K562 (cell line): ENCODE results near the gene PLCL2. TPM values are rescaled to one million over a fixed set of nuclear protein-coding genes. Genes with fewer than 3 reads are reported as not detected.

Source experiments
- ATAC-seq: fragments of 200-7000 bp; cut with Tn5 transposase; 3 replicates; pipeline ENCODE4 v1.9.1; 2020; ENCODE audit warnings: moderate library complexity
- BruUV-seq: library from RNA; stranded (reverse); fragments of 400-500 nt; replicated peaks from 2 replicates; lab custom pipeline; 2021; lab: Mats Ljungman, UMichigan
- CTCF ChIA-PET: fragments of 300-600 bp; formaldehyde crosslinking; extraction: SDS; loops from one replicate; lab custom pipeline; 2021; ENCODE audit warnings: low intra/inter-chr PET ratio; lab: Yijun Ruan, JAX
- POLR2A ChIA-PET: fragments of 300-600, 350-650 bp; sonication (Branson Sonifier 250); formaldehyde crosslinking; extraction: SDS; loops from one replicate; lab custom pipeline; 2021; ENCODE audit warnings: antibody characterized with exemption, inconsistent platforms; lab: Yijun Ruan, JAX
- DNase-seq, 4 experiments: peaks; one replicate each; pipeline versions ENCODE4 v3.0.0 to v3.0.0-alpha.2; 2011 to 2018; ENCODE audit warnings: low spot score in 3 of 4, mixed read lengths in 3 of 4; ENCODE audit errors: extremely low read depth in 1 of 4
- FAIRE-seq: peaks from 2 replicates; lab custom pipeline; 2011; peaks lifted over from hg19 to GRCh38; lab: Jason Lieb, UNC
- H2AFZ ChIP-seq: 2 replicates; pipeline ENCODE4 v1.6.0; 2011; ENCODE audit warnings: low read depth, low read length, control low read depth, inconsistent platforms
- H3K27ac ChIP-seq: fragments of 200-600 bp; 3 replicates; pipeline ENCODE4 v1.8.0; 2011; ENCODE audit warnings: low read depth, mild to moderate bottlenecking, control low read depth, inconsistent platforms, low read length, moderate library complexity, mixed read lengths; ENCODE audit errors: extremely low read depth
- H3K27me3 ChIP-seq, 2 experiments: fragments of 300-600 bp in 1 of 2; 2 replicates in 1 of 2; 3 replicates in 1 of 2; pipeline versions ENCODE4 v1.6.0 to v1.8.0; 2011; ENCODE audit warnings: inconsistent platforms in 2 of 2, low read length in 2 of 2, mild to moderate bottlenecking in 1 of 2, mixed read lengths in 1 of 2, moderate library complexity in 1 of 2; ENCODE audit not compliant: control insufficient read depth in 2 of 2, insufficient read depth in 2 of 2
- H3K36me3 ChIP-seq: fragments of 300-600 bp; 3 replicates; pipeline ENCODE4 v1.8.0; 2011; ENCODE audit warnings: mild to moderate bottlenecking, low read length, inconsistent platforms; ENCODE audit not compliant: control insufficient read depth, insufficient read depth
- H3K4me1 ChIP-seq, 2 experiments: fragments of 200-600 bp in 1 of 2; replicated peaks in 1 of 2; 2 replicates in 1 of 2; 3 replicates in 1 of 2; pipeline versions ENCODE4 v1.5.1 to v1.8.0; 2011; ENCODE audit warnings: inconsistent platforms in 2 of 2, low read length in 2 of 2, mild to moderate bottlenecking in 1 of 2, mixed read lengths in 1 of 2, moderate library complexity in 1 of 2; ENCODE audit not compliant: control insufficient read depth in 2 of 2, insufficient read depth in 2 of 2
- H3K4me2 ChIP-seq: 2 replicates; pipeline ENCODE4 v1.6.1; 2011; ENCODE audit warnings: low read length, control low read depth, inconsistent platforms, mixed read lengths; ENCODE audit not compliant: insufficient read depth
- H3K4me3 ChIP-seq: fragments of 200-600 bp; sonication (generic), shearing (Covaris generic); 2 replicates; pipeline ENCODE4 v1.5.1; 2016; ENCODE audit warnings: control low read depth, inconsistent platforms
- H3K79me2 ChIP-seq: fragments of 200-600 bp; 3 replicates; pipeline ENCODE4 v1.8.0; 2011; ENCODE audit warnings: low read length, inconsistent platforms; ENCODE audit not compliant: control insufficient read depth, insufficient read depth
- H3K9ac ChIP-seq, 2 experiments: 2 replicates each; pipeline versions ENCODE4 v1.6.0 to v1.6.1; 2011; ENCODE audit warnings: low read depth in 2 of 2, low read length in 2 of 2, control low read depth in 1 of 2, inconsistent platforms in 1 of 2, mild to moderate bottlenecking in 1 of 2, mixed read lengths in 1 of 2; ENCODE audit not compliant: insufficient read depth in 1 of 2
- H3K9me1 ChIP-seq: one replicate; pipeline ENCODE4 v1.6.0; 2011; ENCODE audit warnings: inconsistent platforms, mild to moderate bottlenecking, low read length, moderate library complexity; ENCODE audit not compliant: control insufficient read depth, insufficient read depth
- H3K9me3 ChIP-seq: replicated peaks from 2 replicates; pipeline ENCODE4 v1.5.1; 2011; ENCODE audit warnings: low read depth, low read length, inconsistent platforms; ENCODE audit not compliant: control insufficient read depth, insufficient read depth
- H4K20me1 ChIP-seq: replicated peaks from 2 replicates; pipeline ENCODE4 v1.6.1; 2011; ENCODE audit warnings: low read length, inconsistent platforms, mixed read lengths; ENCODE audit not compliant: control insufficient read depth, insufficient read depth
- ASH1L ChIP-seq: fragments of 450-650 bp; IDR thresholded peaks from 2 replicates; pipeline ENCODE4 v1.6.1; 2018; ENCODE audit warnings: borderline replicate concordance, mild to moderate bottlenecking, low read depth; ENCODE audit not compliant: partially characterized antibody
- ELF1 ChIP-seq: fragments of 200-800 bp; sonication (Bioruptor generic); IDR thresholded peaks from 2 replicates; pipeline ENCODE4 v1.6.1; 2016; ENCODE audit warnings: missing genetic modification characterization, missing compliant biosample characterization
- FOXO4 ChIP-seq: fragments of 450-650 bp; formaldehyde crosslinking; IDR thresholded peaks from 2 replicates; pipeline ENCODE4 v1.4.0; 2020; ENCODE audit warnings: mild to moderate bottlenecking, moderate library complexity
- KDM1A ChIP-seq, 2 experiments: fragments of 450-650 bp; IDR thresholded peaks; 2 replicates each; pipeline ENCODE4 v1.6.1; 2016; ENCODE audit warnings: mild to moderate bottlenecking in 2 of 2
- KLF16 ChIP-seq: IDR thresholded peaks from 2 replicates; pipeline ENCODE4 v1.6.1; 2016; ENCODE audit warnings: antibody characterized with exemption
- MAFG ChIP-seq: fragments of 450-650 bp; conservative IDR thresholded peaks from 2 replicates; pipeline ENCODE4 v1.6.1; 2016; ENCODE audit warnings: missing genetic modification characterization, missing compliant biosample characterization
- MXI1 ChIP-seq: IDR thresholded peaks from 2 replicates; pipeline ENCODE4 v1.6.1; 2011; ENCODE audit warnings: low read depth, mild to moderate bottlenecking, improper control_type of control experiment, low read length
- NR2C1 ChIP-seq, 2 experiments: fragments of 450-650 bp; IDR thresholded peaks; 2 replicates each; pipeline ENCODE4 v1.6.1; 2017; ENCODE audit warnings: mild to moderate bottlenecking in 2 of 2, antibody characterized with exemption in 1 of 2, inconsistent platforms in 1 of 2, missing compliant biosample characterization in 1 of 2, missing genetic modification characterization in 1 of 2
- TEAD4 ChIP-seq, 2 experiments: sonication (generic) in 1 of 2; formaldehyde crosslinking in 1 of 2; IDR thresholded peaks; 2 replicates each; pipeline versions ENCODE4 v1.6.1 to v1.8.0; 2012 to 2022; ENCODE audit warnings: borderline replicate concordance in 1 of 2, inconsistent platforms in 1 of 2, low read length in 1 of 2, mild to moderate bottlenecking in 1 of 2, missing genetic modification reagents in 1 of 2
- ZNF589 ChIP-seq: fragments of 200-800 bp; sonication (Bioruptor generic); IDR thresholded peaks from 2 replicates; pipeline ENCODE4 v1.6.1; 2016; ENCODE audit warnings: low read depth, missing genetic modification characterization, missing compliant biosample characterization
- WGBS: fragments of 100-300 bp; shearing (Covaris generic); methylation state at CpG from one replicate; pipeline ENCODE4 v1.1.6; 2016; ENCODE audit warnings: low coverage, mixed read lengths; ENCODE audit not compliant: insufficient coverage; ENCODE audit errors: missing lambda C conversion rate; 5-methylcytosine and 5-hydroxymethylcytosine counted together
- in situ Hi-C: fragments of 300-500 bp; cut with MboI; formaldehyde crosslinking; loops from 4 replicates; pipeline ENCODE4 v1.15.0; 2018; ENCODE audit warnings: inconsistent platforms, mixed read lengths
- intact Hi-C: fragments of 100-400 bp; cut with micrococcal nuclease; formaldehyde crosslinking; loops from 2 replicates; pipeline ENCODE4 v1.14.2; 2022
- polyA plus RNA-seq, 8 experiments: library from polyadenylated mRNA; depleted of rRNA in 4 of 8; stranded (reverse) in 5 of 8; unstranded in 3 of 8; fragments of >200 nt; fragmentation: Nextera tagmentation in 2 of 8; fragmentation: Illumina TruSeq in 1 of 8; extraction: Ambion mirVana in 2 of 8; extraction: Trizol in 1 of 8; gene quantifications; 2 replicates each; pipeline versions ENCODE4 v1.2.1 to v1.2.3, GENCODE V29; 2011 to 2014; ENCODE audit warnings: inconsistent platforms in 1 of 8, missing spikeins in 1 of 8
- total RNA-seq, 7 experiments: library from RNA; depleted of rRNA in 6 of 7; stranded (reverse); fragments of >200 nt in 6 of 7; fragmentation: Illumina TruSeq in 2 of 7; extraction: Trizol in 2 of 7; gene quantifications; 2 replicates each; pipeline versions ENCODE4 v1.2.1 to v1.2.3, GENCODE V29; 2011 to 2021; ENCODE audit warnings: low replicate concordance in 1 of 7
- TF ChIP-seq, protein P1 (sequence below): fragments of 250-450 bp; sonication (Bioruptor Pico); IDR thresholded peaks from 2 replicates; pipeline ENCODE4 v1.4.0; 2020; ENCODE audit warnings: mild to moderate bottlenecking, moderate library complexity

PLCL2 gene
- total and polyA plus RNA-seq, 9 of the 15 experiments (the other 6 are each of a cell fraction or from before 2014, with no cell fraction given): 0.03 to 0.18 (median 0.11) TPM; not detected in 2

DNA sequence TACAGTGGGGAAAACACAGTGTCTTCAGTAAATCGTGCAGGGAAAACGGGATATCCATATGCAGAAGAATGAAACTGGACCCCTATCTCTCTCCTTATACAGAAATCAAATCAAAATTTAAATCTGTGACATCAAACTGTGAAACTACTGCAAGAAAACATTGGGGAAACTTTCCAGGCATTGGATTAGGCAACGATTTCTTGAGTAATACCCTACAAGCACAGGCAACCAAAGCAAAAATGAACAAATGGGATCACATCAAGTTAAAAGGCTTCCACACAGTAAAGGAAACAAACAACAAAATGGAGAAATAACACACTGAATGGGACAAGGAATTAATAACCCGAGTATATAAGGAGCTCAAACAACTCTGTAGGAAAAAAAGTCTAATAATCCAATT is 165.3 kb downstream of the PLCL2 start:
- no TSS peak for BruUV-seq
- intact Hi-C loops (no loop called here), in situ Hi-C loops (no loop called here)
- H3K36me3 ChIP-seq: no peaks in the 10 kb centered on the region
- H4K20me1 ChIP-seq: no peaks in the 10 kb centered on the region
- DNase-seq (no peak), ATAC-seq (no peak), FAIRE-seq (peak; percentile 23)
- no peak for TF ChIP-seq KLF16
- TF ChIP-seq KDM1A (IDR thresholded peaks at IDR 0.05): no peak
- TF ChIP-seq MAFG: no peak
- no peak for TF ChIP-seq ZNF589
- TF ChIP-seq FOXO4 (CRISPR knock-in tag): no peak
- TF ChIP-seq ELF1 (tag): no peak
- TF ChIP-seq ASH1L: no peak
- no peak for TF ChIP-seq MXI1
- TF ChIP-seq, protein P1, sequence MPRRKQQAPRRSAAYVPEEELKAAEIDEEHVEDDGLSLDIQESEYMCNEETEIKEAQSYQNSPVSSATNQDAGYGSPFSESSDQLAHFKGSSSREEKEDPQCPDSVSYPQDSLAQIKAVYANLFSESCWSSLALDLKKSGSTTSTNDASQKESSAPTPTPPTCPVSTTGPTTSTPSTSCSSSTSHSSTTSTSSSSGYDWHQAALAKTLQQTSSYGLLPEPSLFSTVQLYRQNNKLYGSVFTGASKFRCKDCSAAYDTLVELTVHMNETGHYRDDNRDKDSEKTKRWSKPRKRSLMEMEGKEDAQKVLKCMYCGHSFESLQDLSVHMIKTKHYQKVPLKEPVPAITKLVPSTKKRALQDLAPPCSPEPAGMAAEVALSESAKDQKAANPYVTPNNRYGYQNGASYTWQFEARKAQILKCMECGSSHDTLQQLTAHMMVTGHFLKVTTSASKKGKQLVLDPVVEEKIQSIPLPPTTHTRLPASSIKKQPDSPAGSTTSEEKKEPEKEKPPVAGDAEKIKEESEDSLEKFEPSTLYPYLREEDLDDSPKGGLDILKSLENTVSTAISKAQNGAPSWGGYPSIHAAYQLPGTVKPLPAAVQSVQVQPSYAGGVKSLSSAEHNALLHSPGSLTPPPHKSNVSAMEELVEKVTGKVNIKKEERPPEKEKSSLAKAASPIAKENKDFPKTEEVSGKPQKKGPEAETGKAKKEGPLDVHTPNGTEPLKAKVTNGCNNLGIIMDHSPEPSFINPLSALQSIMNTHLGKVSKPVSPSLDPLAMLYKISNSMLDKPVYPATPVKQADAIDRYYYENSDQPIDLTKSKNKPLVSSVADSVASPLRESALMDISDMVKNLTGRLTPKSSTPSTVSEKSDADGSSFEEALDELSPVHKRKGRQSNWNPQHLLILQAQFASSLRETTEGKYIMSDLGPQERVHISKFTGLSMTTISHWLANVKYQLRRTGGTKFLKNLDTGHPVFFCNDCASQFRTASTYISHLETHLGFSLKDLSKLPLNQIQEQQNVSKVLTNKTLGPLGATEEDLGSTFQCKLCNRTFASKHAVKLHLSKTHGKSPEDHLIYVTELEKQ (CRISPR knock-in tag): no peak
- TF ChIP-seq NR2C1 (IDR thresholded peaks at IDR 0.05): no peak
- TF ChIP-seq NR2C1 (tag; IDR thresholded peaks at IDR 0.05): no peak
- no peak for TF ChIP-seq TEAD4 (IDR thresholded peaks at IDR 0.05; ENCODE audit: low read length)
- TF ChIP-seq TEAD4 (CRISPR knock-in tag; IDR thresholded peaks at IDR 0.05; ENCODE audit: borderline replicate concordance): no peak
- CTCF ChIA-PET: no interaction called here
- 2% methylated on average over 4 of the region's 4 CpGs for WGBS
- H3K4me1 ChIP-seq: no peaks in the 10 kb centered on the region
- H3K27ac ChIP-seq: no peak overlapping the region
- no peaks in the 10 kb centered on the region for H3K9me3 ChIP-seq
- H3K9ac ChIP-seq: no peak overlapping the region
- no peaks in the 10 kb centered on the region for H3K79me2 ChIP-seq
- H3K4me2 ChIP-seq: no peak overlapping the region
- H2AFZ ChIP-seq: no peak overlapping the region
- H3K9me1 ChIP-seq: no peaks in the 10 kb centered on the region
- H3K27me3 ChIP-seq: peaks cover 0 to 4% of the 10 kb centered on the region in 2 experiments; a peak in 1 of 5 replicates
- POLR2A ChIA-PET: no interaction called here
- H3K4me3 ChIP-seq: no peak overlapping the region
